Liver (tissue), 9 donors: Measurements from ENCODE around the gene KRT85. TPM values are rescaled to one million over a fixed set of nuclear protein-coding genes. Genes with fewer than 3 reads are reported as not detected.

Experiments
- DNase-seq: peaks from one replicate; pipeline ENCODE4 v3.0.0-alpha.2; 2017; ENCODE audit warnings: low spot score
- H3K27ac ChIP-seq, 2 donors: one replicate each; pipeline ENCODE4 v1.7.0; 2013; ENCODE audit warnings: inconsistent platforms in 2 of 2, low read length in 2 of 2, control low read depth in 1 of 2, low read depth in 1 of 2, mild to moderate bottlenecking in 1 of 2
- H3K27me3 ChIP-seq, 4 donors: one replicate each; pipeline versions ENCODE4 v1.6.1 to v1.7.0; 2013; ENCODE audit warnings: low read length in 3 of 4, inconsistent platforms in 1 of 4, mild to moderate bottlenecking in 1 of 4, moderate library complexity in 1 of 4; ENCODE audit not compliant: control insufficient read depth in 4 of 4, insufficient read depth in 4 of 4
- H3K36me3 ChIP-seq, 4 donors: one replicate each; pipeline versions ENCODE4 v1.6.1 to v1.7.0; 2013; ENCODE audit warnings: low read length in 3 of 4, mild to moderate bottlenecking in 3 of 4, low read depth in 1 of 4, moderate library complexity in 1 of 4; ENCODE audit not compliant: control insufficient read depth in 4 of 4, insufficient read depth in 3 of 4
- H3K4me1 ChIP-seq, 4 donors: one replicate each; pipeline versions ENCODE4 v1.6.1 to v1.7.0; 2013; ENCODE audit warnings: low read length in 3 of 4, mild to moderate bottlenecking in 3 of 4, moderate library complexity in 1 of 4; ENCODE audit not compliant: control insufficient read depth in 4 of 4, insufficient read depth in 4 of 4
- H3K4me3 ChIP-seq, 3 donors: one replicate each; pipeline versions ENCODE4 v1.6.1 to v1.7.0; 2013; ENCODE audit warnings: low read length in 3 of 3, control low read depth in 1 of 3, low read depth in 1 of 3, mild to moderate bottlenecking in 1 of 3
- H3K9ac ChIP-seq, 2 donors: one replicate each; pipeline ENCODE4 v1.7.0; 2013; ENCODE audit warnings: low read length in 2 of 2, mild to moderate bottlenecking in 2 of 2, moderate library complexity in 2 of 2, control low read depth in 1 of 2, low read depth in 1 of 2
- H3K9me3 ChIP-seq, 4 donors: one replicate each; pipeline versions ENCODE4 v1.6.1 to v1.7.0; 2013; ENCODE audit warnings: low read length in 3 of 4; ENCODE audit not compliant: control insufficient read depth in 4 of 4
- EGR1 ChIP-seq, 2 donors: IDR thresholded peaks; 2 replicates each; pipeline ENCODE4 v1.6.1; 2016 to 2018; ENCODE audit warnings: antibody characterized with exemption in 2 of 2, low read depth in 2 of 2
- FOXA1 ChIP-seq: IDR thresholded peaks from 2 replicates; pipeline ENCODE4 v1.6.1; 2016; ENCODE audit warnings: antibody characterized with exemption
- FOXA2 ChIP-seq: IDR thresholded peaks from 2 replicates; pipeline ENCODE4 v1.6.1; 2016; ENCODE audit warnings: antibody characterized with exemption
- GABPA ChIP-seq, 2 donors: IDR thresholded peaks in 1 of 2; conservative IDR thresholded peaks in 1 of 2; 2 replicates each; pipeline ENCODE4 v1.6.1; 2016; ENCODE audit warnings: antibody characterized with exemption in 2 of 2, mild to moderate bottlenecking in 1 of 2, moderate library complexity in 1 of 2
- HNF4A ChIP-seq, 2 donors: conservative IDR thresholded peaks; 2 replicates each; pipeline ENCODE4 v1.6.1; 2016; ENCODE audit warnings: antibody characterized with exemption in 2 of 2, mild to moderate bottlenecking in 2 of 2
- HNF4G ChIP-seq: IDR thresholded peaks from 2 replicates; pipeline ENCODE4 v1.6.1; 2016; ENCODE audit warnings: antibody characterized with exemption
- JUND ChIP-seq, 2 donors: IDR thresholded peaks; 2 replicates each; pipeline ENCODE4 v1.6.1; 2016; ENCODE audit warnings: antibody characterized with exemption in 2 of 2
- NR2F2 ChIP-seq: IDR thresholded peaks from 2 replicates; pipeline ENCODE4 v1.6.1; 2016; ENCODE audit warnings: antibody characterized with exemption
- RAD21 ChIP-seq, 2 donors: IDR thresholded peaks; 2 replicates each; pipeline ENCODE4 v1.6.1; 2016; ENCODE audit warnings: antibody characterized with exemption in 2 of 2, mild to moderate bottlenecking in 2 of 2
- RXRA ChIP-seq, 2 donors: IDR thresholded peaks; 2 replicates each; pipeline ENCODE4 v1.6.1; 2017 to 2018; ENCODE audit warnings: antibody characterized with exemption in 2 of 2, mild to moderate bottlenecking in 1 of 2
- SP1 ChIP-seq: IDR thresholded peaks from 2 replicates; pipeline ENCODE4 v1.6.1; 2018; ENCODE audit warnings: antibody characterized with exemption, mild to moderate bottlenecking
- TAF1 ChIP-seq: conservative IDR thresholded peaks from 2 replicates; pipeline ENCODE4 v1.6.1; 2016; ENCODE audit warnings: antibody characterized with exemption, mild to moderate bottlenecking
- YY1 ChIP-seq: IDR thresholded peaks from 2 replicates; pipeline ENCODE4 v1.6.1; 2016; ENCODE audit warnings: antibody characterized with exemption, mild to moderate bottlenecking
- WGBS: extraction: QIAGEN DNeasy Blood & Tissue Kit; methylation state at CpG from one replicate; pipeline ENCODE4 v1.1.7; 2013; 5-methylcytosine and 5-hydroxymethylcytosine counted together
- polyA plus RNA-seq, 2 donors: library from polyadenylated mRNA; stranded (reverse) in 1 of 2; unstranded in 1 of 2; fragments of 200-250 nt in 1 of 2; fragments of >200 nt in 1 of 2; fragmentation: Nextera tagmentation in 1 of 2; extraction: Ambion mirVana in 1 of 2; gene quantifications; one replicate each; pipeline versions ENCODE4 v1.2.1 to v1.2.3, GENCODE V29; 2013 to 2015
- total RNA-seq, 2 donors: library from RNA; depleted of rRNA; stranded (reverse); fragments of >200 nt; gene quantifications; one replicate each; pipeline ENCODE4 v1.2.3, GENCODE V29; 2014
- TF ChIP-seq, protein P1 (sequence below): IDR thresholded peaks from 2 replicates; pipeline ENCODE4 v1.6.1; 2016; ENCODE audit warnings: antibody characterized with exemption, mild to moderate bottlenecking
- TF ChIP-seq, protein P2 (sequence below): IDR thresholded peaks from 2 replicates; pipeline ENCODE4 v1.6.1; 2016; ENCODE audit warnings: antibody characterized with exemption
- TF ChIP-seq, protein P3 (sequence below): fragments of 150-350 bp; IDR thresholded peaks from 2 replicates; pipeline ENCODE4 v1.5.1; 2017; ENCODE audit warnings: improper control_type of control experiment, low read depth, low read length; ENCODE audit not compliant: missing input control
- donor health status: healthy.
- donor health status: healthy.
- donor health status: healthy.
- donor health status: healthy.
- donor health status: healthy.

The KRT85 gene
- total and polyA plus RNA-seq, 4 donors, result not detected

DNA sequence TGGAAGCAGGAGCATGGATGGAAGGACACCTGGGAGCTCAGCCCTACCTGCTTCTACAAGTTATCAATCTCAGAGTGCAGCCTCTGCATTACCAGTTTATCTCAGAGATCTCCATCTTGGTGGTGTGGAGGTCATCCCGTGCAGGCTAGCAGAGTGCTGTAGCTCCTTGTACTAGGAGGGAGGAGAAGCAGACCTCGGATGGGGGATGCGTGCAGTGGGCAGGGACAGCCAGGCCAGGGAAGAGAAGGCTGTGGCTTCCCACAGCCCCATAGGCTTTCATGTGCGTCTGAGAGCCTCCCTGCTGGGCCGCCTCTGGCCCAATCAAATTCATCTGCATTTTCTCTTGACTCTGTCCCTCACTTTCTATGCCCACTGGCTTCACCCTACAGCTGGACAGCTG is 47.7 kb upstream of the KRT85 start:
- Histone ChIP-seq H3K27me3 (no peaks in the 10 kb centered on the region), H3K36me3 (no peaks in the 10 kb centered on the region), H3K9me3 (no peaks in the 10 kb centered on the region), H3K27ac (no peak overlapping the region), H3K9ac (no peak overlapping the region), H3K4me3 (no peak overlapping the region), H3K4me1 (no peaks in the 10 kb centered on the region)
- TF ChIP-seq, protein P1, sequence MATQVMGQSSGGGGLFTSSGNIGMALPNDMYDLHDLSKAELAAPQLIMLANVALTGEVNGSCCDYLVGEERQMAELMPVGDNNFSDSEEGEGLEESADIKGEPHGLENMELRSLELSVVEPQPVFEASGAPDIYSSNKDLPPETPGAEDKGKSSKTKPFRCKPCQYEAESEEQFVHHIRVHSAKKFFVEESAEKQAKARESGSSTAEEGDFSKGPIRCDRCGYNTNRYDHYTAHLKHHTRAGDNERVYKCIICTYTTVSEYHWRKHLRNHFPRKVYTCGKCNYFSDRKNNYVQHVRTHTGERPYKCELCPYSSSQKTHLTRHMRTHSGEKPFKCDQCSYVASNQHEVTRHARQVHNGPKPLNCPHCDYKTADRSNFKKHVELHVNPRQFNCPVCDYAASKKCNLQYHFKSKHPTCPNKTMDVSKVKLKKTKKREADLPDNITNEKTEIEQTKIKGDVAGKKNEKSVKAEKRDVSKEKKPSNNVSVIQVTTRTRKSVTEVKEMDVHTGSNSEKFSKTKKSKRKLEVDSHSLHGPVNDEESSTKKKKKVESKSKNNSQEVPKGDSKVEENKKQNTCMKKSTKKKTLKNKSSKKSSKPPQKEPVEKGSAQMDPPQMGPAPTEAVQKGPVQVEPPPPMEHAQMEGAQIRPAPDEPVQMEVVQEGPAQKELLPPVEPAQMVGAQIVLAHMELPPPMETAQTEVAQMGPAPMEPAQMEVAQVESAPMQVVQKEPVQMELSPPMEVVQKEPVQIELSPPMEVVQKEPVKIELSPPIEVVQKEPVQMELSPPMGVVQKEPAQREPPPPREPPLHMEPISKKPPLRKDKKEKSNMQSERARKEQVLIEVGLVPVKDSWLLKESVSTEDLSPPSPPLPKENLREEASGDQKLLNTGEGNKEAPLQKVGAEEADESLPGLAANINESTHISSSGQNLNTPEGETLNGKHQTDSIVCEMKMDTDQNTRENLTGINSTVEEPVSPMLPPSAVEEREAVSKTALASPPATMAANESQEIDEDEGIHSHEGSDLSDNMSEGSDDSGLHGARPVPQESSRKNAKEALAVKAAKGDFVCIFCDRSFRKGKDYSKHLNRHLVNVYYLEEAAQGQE, result no peak
- no peak for TF ChIP-seq TAF1
- TF ChIP-seq HNF4A (conservative IDR thresholded peaks at IDR 0.05), result no peak
- TF ChIP-seq, protein P2, sequence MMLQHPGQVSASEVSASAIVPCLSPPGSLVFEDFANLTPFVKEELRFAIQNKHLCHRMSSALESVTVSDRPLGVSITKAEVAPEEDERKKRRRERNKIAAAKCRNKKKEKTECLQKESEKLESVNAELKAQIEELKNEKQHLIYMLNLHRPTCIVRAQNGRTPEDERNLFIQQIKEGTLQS, result no peak
- no peak for TF ChIP-seq FOXA2
- TF ChIP-seq RXRA (IDR thresholded peaks at IDR 0.05), result no peak
- DNase-seq, result no peak
- WGBS, result 80% methylated on average over 5 of the region's 5 CpGs

DNA sequence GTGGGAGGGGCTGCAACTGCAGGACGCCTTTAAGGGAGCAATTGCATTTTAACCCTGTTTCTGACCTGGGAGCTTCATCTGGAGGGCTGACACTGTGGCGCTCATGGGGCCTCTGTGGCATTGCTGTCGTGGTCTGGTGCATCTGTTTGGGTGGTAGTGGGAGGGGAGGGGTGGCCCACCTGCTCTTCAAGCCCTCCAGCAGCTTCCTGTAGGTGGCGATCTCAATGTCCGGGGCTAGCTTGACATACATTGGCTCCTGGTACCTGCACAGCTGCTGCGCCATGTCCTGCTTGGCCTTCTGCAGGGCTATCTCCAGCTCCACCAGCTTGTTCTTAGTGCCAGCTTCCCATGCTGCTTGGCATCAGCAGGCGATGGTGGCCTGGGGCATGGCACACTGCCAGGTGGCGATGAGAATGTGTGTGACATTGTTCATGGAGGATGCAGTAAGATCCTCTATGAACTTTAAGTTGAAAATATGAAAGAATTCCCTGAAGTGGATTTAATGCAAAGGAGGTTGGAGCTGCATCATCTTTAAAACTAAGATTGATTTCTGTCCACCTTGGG is 46.6 kb upstream of the KRT85 start:
- no peaks in the 10 kb centered on the region for H3K36me3 ChIP-seq
- H3K9me3 ChIP-seq, result no peaks in the 10 kb centered on the region
- H3K4me1 ChIP-seq, result no peaks in the 10 kb centered on the region
- 81% methylated on average over 8 of the region's 8 CpGs for WGBS
- H3K27me3 ChIP-seq, result no peaks in the 10 kb centered on the region
- no peak overlapping the region for H3K9ac ChIP-seq
- H3K4me3 ChIP-seq, result no peak overlapping the region
- no peak overlapping the region for H3K27ac ChIP-seq
- no peak for TF ChIP-seq RAD21 (IDR thresholded peaks at IDR 0.05)
- no peak for TF ChIP-seq YY1
- TF ChIP-seq SP1, result no peak
- TF ChIP-seq HNF4A (conservative IDR thresholded peaks at IDR 0.05), result no peak
- no peak for TF ChIP-seq TAF1
- TF ChIP-seq, protein P3, sequence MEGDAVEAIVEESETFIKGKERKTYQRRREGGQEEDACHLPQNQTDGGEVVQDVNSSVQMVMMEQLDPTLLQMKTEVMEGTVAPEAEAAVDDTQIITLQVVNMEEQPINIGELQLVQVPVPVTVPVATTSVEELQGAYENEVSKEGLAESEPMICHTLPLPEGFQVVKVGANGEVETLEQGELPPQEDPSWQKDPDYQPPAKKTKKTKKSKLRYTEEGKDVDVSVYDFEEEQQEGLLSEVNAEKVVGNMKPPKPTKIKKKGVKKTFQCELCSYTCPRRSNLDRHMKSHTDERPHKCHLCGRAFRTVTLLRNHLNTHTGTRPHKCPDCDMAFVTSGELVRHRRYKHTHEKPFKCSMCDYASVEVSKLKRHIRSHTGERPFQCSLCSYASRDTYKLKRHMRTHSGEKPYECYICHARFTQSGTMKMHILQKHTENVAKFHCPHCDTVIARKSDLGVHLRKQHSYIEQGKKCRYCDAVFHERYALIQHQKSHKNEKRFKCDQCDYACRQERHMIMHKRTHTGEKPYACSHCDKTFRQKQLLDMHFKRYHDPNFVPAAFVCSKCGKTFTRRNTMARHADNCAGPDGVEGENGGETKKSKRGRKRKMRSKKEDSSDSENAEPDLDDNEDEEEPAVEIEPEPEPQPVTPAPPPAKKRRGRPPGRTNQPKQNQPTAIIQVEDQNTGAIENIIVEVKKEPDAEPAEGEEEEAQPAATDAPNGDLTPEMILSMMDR, result no peak
- no peak for TF ChIP-seq FOXA2
- TF ChIP-seq EGR1 (IDR thresholded peaks at IDR 0.05; ENCODE audit: low read depth in 2 of 2), result no peak
- no peak for TF ChIP-seq RXRA (IDR thresholded peaks at IDR 0.05)
- TF ChIP-seq, protein P2, result no peak
- TF ChIP-seq FOXA1, result no peak
- no peak for TF ChIP-seq NR2F2
- TF ChIP-seq GABPA (IDR thresholded peaks at IDR 0.05 in 1 of 2, conservative IDR thresholded peaks at IDR 0.05 in 1 of 2), result no peak
- TF ChIP-seq, protein P1, result no peak
- TF ChIP-seq JUND (IDR thresholded peaks at IDR 0.05), result no peak
- TF ChIP-seq HNF4G, result no peak
- DNase-seq, result no peak
